ENCODE results near the gene GDPD5.

GDPD5 gene, protein sequence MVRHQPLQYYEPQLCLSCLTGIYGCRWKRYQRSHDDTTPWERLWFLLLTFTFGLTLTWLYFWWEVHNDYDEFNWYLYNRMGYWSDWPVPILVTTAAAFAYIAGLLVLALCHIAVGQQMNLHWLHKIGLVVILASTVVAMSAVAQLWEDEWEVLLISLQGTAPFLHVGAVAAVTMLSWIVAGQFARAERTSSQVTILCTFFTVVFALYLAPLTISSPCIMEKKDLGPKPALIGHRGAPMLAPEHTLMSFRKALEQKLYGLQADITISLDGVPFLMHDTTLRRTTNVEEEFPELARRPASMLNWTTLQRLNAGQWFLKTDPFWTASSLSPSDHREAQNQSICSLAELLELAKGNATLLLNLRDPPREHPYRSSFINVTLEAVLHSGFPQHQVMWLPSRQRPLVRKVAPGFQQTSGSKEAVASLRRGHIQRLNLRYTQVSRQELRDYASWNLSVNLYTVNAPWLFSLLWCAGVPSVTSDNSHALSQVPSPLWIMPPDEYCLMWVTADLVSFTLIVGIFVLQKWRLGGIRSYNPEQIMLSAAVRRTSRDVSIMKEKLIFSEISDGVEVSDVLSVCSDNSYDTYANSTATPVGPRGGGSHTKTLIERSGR

DNA sequence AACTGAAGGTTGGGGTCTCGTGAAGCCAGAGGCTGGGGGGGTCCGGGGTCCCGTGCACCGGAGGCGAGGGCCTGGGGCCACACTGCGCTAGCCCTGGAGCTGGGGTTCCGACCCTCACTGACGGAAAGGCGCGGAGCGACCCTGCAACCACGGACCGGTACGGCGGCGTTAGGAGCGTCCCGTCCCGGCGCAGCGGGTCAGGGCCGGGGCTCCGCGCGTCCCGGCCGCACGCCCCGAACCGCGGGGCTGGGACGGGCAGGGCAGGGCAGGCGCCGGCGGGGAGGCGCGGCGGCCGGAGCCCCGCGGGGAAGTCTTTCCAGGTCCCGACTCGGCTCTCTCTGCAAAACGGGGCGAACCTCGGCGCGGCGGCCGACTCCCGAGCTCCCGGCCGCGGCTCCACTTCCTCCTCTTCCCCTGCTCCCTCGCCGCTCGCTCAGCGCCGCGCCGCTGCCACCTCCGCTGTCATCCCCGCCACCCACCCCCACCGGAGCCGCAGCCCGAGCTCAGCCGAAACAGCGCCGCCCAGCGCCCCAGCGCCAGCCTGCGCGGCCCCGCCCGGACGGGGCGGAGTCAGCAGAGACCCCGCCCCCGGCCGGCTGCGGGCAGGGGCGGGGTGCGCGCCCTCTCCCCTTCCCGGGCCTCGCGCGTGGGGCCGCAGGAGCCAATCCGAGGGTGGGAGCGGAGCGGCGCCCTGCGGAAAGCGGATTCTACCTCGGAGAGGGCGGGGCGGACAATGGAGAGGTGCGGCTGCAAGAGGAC, at the start of gene GDPD5:
Gene GDPD5 (minus strand): TSS at position 509 of the 759 bp plus-strand sequence. CDS start 48,206 bp downstream, outside the sequence.
- DNase-seq (ENCODE audit: low spot score in 2 of 2) (peak; percentile 83 to 87), ATAC-seq (ENCODE audit: low read depth) (peak; percentile 88)
- Mint-ChIP-seq H3K9me3 (no peaks in the 10 kb centered on the region), H3K36me3 (no peaks in the 10 kb centered on the region), H3K27ac (peak within 1 kb of the TSS; percentile 84), H3K4me3 (peak within 1 kb of the TSS; percentile 89), H3K27me3 (peaks cover 2% of the 10 kb centered on the region), H3K4me1 (peaks cover 28% of the 10 kb centered on the region)

DNA sequence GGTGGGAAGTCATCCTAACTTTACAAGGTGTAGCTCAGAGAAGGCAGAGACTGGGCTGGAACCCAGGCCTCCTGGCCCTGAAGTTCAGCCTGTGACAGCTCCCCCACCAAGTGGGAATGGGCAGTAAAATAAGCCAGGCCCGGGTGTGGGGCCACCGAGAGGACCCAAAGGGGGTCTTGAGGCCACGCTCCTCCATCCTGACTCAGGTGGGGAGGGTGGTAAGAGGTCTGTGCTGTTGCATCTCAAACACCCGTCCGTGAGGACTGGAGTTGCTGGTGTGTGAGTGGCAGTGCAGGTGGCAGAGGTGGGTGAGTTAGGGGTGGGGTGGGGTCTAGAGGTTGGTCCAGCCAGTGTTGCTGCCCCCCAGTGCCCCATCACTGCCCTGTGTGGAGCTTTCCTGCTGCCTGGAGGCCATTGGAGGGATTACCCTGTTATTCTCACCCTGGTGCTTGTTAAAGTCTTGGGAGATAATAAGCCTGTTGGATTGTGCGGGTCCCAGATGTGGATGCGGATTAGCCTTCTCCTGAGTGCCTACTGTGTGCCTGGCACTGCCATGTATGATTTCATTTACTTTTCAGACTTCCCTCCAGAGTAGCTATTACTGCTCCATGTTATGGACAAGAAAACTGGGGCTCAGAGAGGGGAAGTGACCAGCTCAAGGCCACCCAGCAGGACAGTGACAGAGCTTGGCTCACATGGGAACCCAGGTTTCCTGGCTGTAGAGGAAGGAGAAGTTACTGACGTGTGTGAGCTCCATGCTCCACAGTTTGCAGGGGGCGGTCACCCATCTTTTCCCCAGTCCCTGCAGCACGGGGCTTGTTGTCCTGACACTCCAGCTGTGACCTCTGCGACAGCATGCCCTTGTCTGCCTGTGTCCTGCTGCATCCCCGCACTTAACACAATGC, 49.2 kb upstream of the GDPD5 start:
- Mint-ChIP-seq H3K4me3 (no peak overlapping the region), H3K27me3 (no peaks in the 10 kb centered on the region), H3K36me3 (no peaks in the 10 kb centered on the region), H3K9me3 (peaks cover 2% of the 10 kb centered on the region), H3K27ac (no peak overlapping the region), H3K4me1 (peaks cover 17% of the 10 kb centered on the region)
- DNase-seq (ENCODE audit: low spot score in 2 of 2) (no peak), ATAC-seq (ENCODE audit: low read depth) (no peak)

DNA sequence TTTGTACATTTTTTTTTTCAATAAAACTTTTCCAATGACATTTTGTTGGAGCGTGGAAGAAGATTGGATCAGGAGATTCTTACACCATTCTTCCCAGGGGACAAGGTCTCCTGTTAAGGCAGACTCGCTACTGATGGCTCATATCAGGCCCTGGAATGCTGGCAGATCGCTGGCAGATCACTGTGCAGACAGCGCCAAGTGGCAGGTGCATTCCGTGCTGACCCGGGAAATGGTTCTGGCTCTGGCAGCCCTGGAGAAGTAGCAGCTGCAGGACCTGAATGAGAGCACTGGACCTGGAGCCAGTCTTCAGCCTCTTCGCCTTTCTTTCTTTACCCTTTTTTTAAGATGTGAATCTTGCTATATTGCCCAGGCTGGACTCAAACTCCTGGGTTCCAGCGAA, 47.0 kb upstream of the GDPD5 start:
- Mint-ChIP-seq H3K27ac (no peak overlapping the region), H3K4me3 (no peak overlapping the region), H3K36me3 (peaks cover 2% of the 10 kb centered on the region), H3K4me1 (peaks cover 10% of the 10 kb centered on the region), H3K9me3 (peaks cover 2% of the 10 kb centered on the region), H3K27me3 (no peaks in the 10 kb centered on the region)
- no peak for ATAC-seq (ENCODE audit: low read depth)
- no peak for DNase-seq (ENCODE audit: low spot score in 2 of 2)

DNA sequence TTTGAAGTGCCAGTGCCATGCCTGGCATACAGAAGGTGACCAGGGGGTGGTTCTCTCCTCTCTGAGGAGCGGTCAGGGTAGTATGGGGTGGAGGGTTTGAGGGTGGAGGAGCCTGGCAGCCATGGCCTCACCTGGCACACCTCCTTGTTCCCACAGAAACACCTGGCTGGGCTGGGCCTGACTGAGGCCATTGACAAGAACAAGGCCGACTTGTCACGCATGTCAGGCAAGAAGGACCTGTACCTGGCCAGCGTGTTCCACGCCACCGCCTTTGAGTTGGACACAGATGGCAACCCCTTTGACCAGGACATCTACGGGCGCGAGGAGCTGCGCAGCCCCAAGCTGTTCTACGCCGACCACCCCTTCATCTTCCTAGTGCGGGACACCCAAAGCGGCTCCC, 45.9 kb upstream of the GDPD5 start:
- no peak for ATAC-seq (ENCODE audit: low read depth)
- Mint-ChIP-seq H3K9me3 (peaks cover 2% of the 10 kb centered on the region), H3K27ac (no peak overlapping the region), H3K4me3 (no peak overlapping the region), H3K27me3 (no peaks in the 10 kb centered on the region), H3K4me1 (peaks cover 8% of the 10 kb centered on the region), H3K36me3 (peaks cover 2% of the 10 kb centered on the region)
- no peak for DNase-seq (ENCODE audit: low spot score in 2 of 2)

DNA sequence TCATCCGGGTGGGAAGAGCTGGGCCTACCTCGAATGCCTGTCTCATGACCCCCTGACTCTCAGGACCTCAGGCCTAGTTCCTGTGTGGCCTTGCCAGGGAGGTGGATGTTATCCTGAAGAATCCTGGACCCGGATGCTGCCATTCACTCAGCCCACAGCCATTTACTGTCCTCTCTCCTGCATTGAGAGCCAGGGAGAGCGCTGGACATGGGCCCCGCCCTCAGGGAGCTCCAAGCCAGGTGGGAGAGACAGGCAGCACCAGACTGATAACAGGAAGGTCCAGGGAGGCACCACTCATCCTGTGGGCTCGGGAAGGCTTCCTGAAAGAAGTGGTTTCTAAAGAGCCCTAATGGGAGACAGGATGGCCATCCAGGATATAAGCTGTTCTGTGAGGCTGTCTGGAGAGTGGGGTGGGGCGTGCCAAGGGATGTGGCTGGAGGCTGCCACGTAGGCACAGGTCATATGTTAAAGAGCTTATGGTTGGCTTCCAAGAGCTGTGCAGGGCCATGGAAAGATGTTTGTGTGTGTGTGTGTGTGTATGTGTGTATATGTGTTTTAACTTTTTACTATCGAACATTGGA, 44.9 kb upstream of the GDPD5 start:
- Mint-ChIP-seq H3K27me3 (no peaks in the 10 kb centered on the region), H3K27ac (no peak overlapping the region), H3K4me3 (no peak overlapping the region), H3K36me3 (peaks cover 2% of the 10 kb centered on the region), H3K9me3 (no peaks in the 10 kb centered on the region), H3K4me1 (no peaks in the 10 kb centered on the region)
- ATAC-seq (ENCODE audit: low read depth) = no peak
- DNase-seq (ENCODE audit: low spot score in 2 of 2) = no peak

DNA sequence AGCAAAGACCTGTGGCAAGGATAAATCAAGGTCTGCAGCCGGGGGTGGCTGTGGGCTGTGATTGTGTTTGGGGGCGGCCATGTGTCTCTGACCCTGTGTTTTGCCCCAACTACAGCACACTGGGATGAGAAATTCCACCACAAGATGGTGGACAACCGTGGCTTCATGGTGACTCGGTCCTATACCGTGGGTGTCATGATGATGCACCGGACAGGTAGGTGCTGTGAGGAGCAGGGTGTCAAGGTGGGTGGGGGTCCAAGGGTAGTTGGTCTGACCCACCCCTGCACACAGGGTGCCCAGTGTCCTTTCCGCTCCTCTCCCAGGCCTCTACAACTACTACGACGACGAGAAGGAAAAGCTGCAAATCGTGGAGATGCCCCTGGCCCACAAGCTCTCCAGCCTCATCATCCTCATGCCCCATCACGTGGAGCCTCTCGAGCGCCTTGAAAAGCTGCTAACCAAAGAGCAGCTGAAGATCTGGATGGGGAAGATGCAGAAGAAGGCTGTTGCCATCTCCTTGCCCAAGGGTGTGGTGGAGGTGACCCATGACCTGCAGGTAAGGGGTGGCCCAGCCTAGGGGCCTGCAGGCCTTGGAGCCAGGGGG, 43.0 kb upstream of the GDPD5 start:
- Mint-ChIP-seq H3K36me3 (peaks cover 2% of the 10 kb centered on the region), H3K27me3 (no peaks in the 10 kb centered on the region), H3K9me3 (no peaks in the 10 kb centered on the region), H3K27ac (no peak overlapping the region), H3K4me1 (peaks cover 1% of the 10 kb centered on the region), H3K4me3 (no peak overlapping the region)
- DNase-seq (ENCODE audit: low spot score in 2 of 2) = no peak
- no peak for ATAC-seq (ENCODE audit: low read depth)

DNA sequence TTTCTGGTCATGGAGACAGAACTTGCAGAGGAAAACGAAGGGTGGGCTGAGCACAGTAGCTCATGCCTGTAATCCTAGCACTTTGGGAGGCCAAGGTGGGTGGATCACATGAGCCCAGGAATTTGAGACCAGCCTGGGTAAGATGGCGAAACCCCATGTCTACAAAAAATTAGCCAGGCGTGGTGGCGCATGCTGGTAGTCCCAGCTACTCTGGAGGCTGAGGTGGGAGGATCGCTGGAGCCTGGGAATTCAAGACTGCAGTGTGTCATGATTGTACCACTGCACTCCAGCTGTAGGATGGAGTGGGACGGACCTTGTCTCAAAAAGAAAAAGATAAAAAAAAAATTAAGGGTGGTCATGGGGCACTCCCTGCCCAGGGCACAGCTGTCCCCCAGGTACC, 42.2 kb upstream of the GDPD5 start:
- Mint-ChIP-seq H3K9me3 (no peaks in the 10 kb centered on the region), H3K36me3 (peaks cover 2% of the 10 kb centered on the region), H3K27me3 (no peaks in the 10 kb centered on the region), H3K4me3 (no peak overlapping the region), H3K27ac (no peak overlapping the region), H3K4me1 (peaks cover 5% of the 10 kb centered on the region)
- ATAC-seq (ENCODE audit: low read depth) = no peak
- no peak for DNase-seq (ENCODE audit: low spot score in 2 of 2)

DNA sequence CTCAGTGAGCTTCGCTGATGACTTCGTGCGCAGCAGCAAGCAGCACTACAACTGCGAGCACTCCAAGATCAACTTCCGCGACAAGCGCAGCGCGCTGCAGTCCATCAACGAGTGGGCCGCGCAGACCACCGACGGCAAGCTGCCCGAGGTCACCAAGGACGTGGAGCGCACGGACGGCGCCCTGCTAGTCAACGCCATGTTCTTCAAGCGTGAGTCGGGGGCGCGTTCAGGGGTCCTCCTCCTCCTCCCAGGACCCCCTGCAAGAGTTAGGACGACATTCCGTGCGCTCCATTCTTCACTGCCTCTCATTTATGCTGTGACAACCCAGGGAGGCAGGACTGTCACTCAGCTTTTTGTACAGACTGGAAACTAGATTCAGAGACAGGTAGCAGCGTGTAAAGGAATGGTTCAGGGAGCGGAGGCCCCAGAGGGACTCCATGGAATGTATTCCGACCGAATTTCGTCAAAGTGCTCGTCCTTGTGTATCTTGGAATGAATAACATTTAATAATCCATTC, 41.1 kb upstream of the GDPD5 start:
- DNase-seq (ENCODE audit: low spot score in 2 of 2) (no peak), ATAC-seq (ENCODE audit: low read depth) (no peak)
- no peak overlapping the region for H3K27ac Mint-ChIP-seq
- H3K9me3 Mint-ChIP-seq = no peaks in the 10 kb centered on the region
- H3K36me3 Mint-ChIP-seq = peaks cover 2% of the 10 kb centered on the region
- H3K4me1 Mint-ChIP-seq = peaks cover 13% of the 10 kb centered on the region
- no peaks in the 10 kb centered on the region for H3K27me3 Mint-ChIP-seq
- no peak overlapping the region for H3K4me3 Mint-ChIP-seq

DNA sequence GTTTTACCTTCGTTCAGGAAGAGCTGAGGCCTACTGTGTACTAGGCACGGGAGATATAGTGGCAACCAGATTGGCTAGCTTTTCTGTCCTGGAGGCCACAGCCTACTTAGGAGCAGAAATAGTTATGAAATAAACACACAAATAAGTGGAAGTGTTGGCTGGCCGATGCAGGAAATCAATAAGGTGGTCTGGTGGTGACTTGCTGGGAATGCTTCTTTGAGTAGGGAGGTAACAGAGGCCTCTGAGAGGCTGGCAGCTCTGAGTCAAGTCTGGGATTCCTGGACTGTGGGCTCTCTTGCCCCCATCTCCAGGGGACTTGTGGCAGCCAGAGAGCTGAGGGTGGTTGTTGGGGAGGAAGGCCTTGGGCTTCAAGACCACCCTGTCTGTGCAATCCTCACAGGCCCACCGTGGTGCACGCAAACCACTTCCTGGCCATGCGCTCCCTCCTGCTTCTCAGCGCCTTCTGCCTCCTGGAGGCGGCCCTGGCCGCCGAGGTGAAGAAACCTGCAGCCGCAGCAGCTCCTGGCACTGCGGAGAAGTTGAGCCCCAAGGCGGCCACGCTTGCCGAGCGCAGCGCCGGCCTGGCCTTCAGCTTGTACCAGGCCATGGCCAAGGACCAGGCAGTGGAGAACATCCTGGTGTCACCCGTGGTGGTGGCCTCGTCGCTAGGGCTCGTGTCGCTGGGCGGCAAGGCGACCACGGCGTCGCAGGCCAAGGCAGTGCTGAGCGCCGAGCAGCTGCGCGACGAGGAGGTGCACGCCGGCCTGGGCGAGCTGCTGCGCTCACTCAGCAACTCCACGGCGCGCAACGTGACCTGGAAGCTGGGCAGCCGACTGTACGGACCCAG, 40.4 kb upstream of the GDPD5 start:
- Mint-ChIP-seq H3K4me1 (peaks cover 16% of the 10 kb centered on the region), H3K9me3 (no peaks in the 10 kb centered on the region), H3K4me3 (no peak overlapping the region), H3K27me3 (peaks cover under 1% of the 10 kb centered on the region), H3K36me3 (peaks cover 2% of the 10 kb centered on the region), H3K27ac (no peak overlapping the region)
- no peak for ATAC-seq (ENCODE audit: low read depth)
- no peak for DNase-seq (ENCODE audit: low spot score in 2 of 2)

DNA sequence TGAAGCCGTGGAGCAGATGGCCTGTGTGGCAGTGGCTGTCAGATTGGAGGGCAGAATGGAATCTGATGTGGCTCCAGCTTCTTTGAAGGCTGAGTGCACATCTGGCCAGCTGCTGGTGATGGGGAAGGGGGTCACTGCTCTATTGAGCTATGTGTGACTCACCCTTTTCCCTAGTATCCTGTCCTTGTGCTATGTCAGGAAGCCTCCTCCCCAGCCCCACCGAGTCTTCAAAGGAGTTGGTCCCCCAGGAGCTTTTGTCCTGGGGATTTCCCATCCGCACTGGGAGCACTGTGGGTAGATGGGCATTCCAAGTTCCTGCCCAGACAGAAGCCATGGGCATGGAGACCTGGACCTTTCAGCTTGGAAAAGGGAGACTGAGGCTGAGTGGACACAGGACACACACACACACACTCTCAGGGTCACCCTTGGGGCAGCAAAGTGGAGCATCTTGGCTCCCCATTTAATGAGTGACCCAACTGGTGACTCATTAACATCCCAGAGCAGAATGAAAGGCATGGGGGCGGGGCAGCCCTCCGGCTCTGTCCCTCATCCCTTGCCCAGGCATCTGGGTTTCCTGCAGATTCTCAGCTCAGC, 39.6 kb upstream of the GDPD5 start:
- ATAC-seq (ENCODE audit: low read depth) = no peak
- DNase-seq (ENCODE audit: low spot score in 2 of 2) = no peak
- peaks cover 2% of the 10 kb centered on the region for H3K36me3 Mint-ChIP-seq

DNA sequence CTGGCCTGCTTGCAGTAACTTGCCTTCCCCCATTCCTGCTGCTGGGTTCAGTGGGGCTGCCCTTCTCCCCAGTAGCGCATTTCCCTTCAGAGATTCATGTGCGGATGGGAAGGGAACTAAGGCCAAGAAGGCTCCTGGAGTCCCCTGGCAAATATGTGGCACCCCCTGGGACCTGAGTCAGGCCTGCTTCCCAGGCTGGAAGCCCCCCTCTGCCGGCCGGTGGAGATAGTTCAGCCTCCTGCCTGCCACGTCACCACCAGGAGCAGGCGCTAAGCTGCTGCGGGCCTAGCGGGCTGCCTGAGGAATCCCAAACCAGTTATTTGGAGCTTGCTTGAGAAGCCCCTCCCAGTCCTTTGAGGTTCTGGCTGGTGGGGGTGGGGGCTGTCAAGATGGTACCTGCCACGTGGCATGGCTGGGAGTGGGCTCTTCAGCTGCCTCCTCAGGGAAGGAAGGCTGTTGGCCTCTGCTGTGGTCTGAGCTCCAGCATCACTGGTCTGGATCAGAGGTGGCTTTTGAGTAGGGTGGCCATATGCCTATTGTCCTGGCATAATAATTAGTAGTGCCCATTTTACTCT, 38.3 kb upstream of the GDPD5 start:
- H3K4me1 Mint-ChIP-seq = peaks cover 16% of the 10 kb centered on the region
- peaks cover 3% of the 10 kb centered on the region for H3K27me3 Mint-ChIP-seq
- no peak overlapping the region for H3K27ac Mint-ChIP-seq
- H3K9me3 Mint-ChIP-seq = no peaks in the 10 kb centered on the region
- peaks cover 2% of the 10 kb centered on the region for H3K36me3 Mint-ChIP-seq
- no peak for ATAC-seq (ENCODE audit: low read depth)
- no peak for DNase-seq (ENCODE audit: low spot score in 2 of 2)
- H3K4me3 Mint-ChIP-seq = peak overlapping the region; percentile 90

More for the DNA sequence above, 39.6 kb upstream of the GDPD5 start:
- H3K4me1 Mint-ChIP-seq = peaks cover 16% of the 10 kb centered on the region
- no peaks in the 10 kb centered on the region for H3K9me3 Mint-ChIP-seq
- peaks cover 2% of the 10 kb centered on the region for H3K27me3 Mint-ChIP-seq
- no peak overlapping the region for H3K27ac Mint-ChIP-seq
- H3K4me3 Mint-ChIP-seq = no peak overlapping the region

Measured in memory B cell (primary cell).